Endothelial cell (in vitro differentiated cells): ENCODE measurements around the gene KCNIP4. TPM values are rescaled to one million over a fixed set of nuclear protein-coding genes. Genes with fewer than 3 reads are reported as not detected.

Source experiments
- DNase-seq: peaks from one replicate; pipeline ENCODE4 v3.0.0; 2021; ENCODE audit warnings: low spot score
- H3K27ac Mint-ChIP-seq: one replicate; pipeline ENCODE4 v1.8.0; 2021; ENCODE audit warnings: mixed read lengths, inconsistent platforms; ENCODE audit not compliant: unreplicated experiment
- H3K27me3 Mint-ChIP-seq: one replicate; pipeline ENCODE4 v1.8.0; 2021; ENCODE audit warnings: mild to moderate bottlenecking, moderate library complexity, mixed read lengths, inconsistent platforms; ENCODE audit not compliant: unreplicated experiment
- H3K36me3 Mint-ChIP-seq: one replicate; pipeline ENCODE4 v1.8.0; 2021; ENCODE audit warnings: mild to moderate bottlenecking, low read depth, mixed read lengths, inconsistent platforms; ENCODE audit not compliant: unreplicated experiment
- H3K4me1 Mint-ChIP-seq: one replicate; pipeline ENCODE4 v1.8.0; 2021; ENCODE audit warnings: mild to moderate bottlenecking, mixed read lengths, inconsistent platforms; ENCODE audit not compliant: unreplicated experiment
- H3K4me3 Mint-ChIP-seq: one replicate; pipeline ENCODE4 v1.8.0; 2021; ENCODE audit warnings: mild to moderate bottlenecking, mixed read lengths, inconsistent platforms; ENCODE audit not compliant: unreplicated experiment
- H3K9me3 Mint-ChIP-seq: one replicate; pipeline ENCODE4 v1.8.0; 2021; ENCODE audit warnings: mixed read lengths, inconsistent platforms; ENCODE audit not compliant: unreplicated experiment
- total RNA-seq: library from RNA; stranded (reverse); fragmentation: NEBNext Ultra II Directional; extraction: Animal tissue kit (Norgen Biotek cat#: 25700); gene quantifications from one replicate; pipeline ENCODE4 v1.2.1, GENCODE V29; 2021; ENCODE audit not compliant: unreplicated experiment
- TF ChIP-seq, protein P1 (sequence below): fragments of 200-600 bp; sonication (generic); IDR thresholded peaks from one replicate; pipeline ENCODE4 v1.5.0; 2021; ENCODE audit warnings: antibody characterized with exemption; ENCODE audit not compliant: unreplicated experiment

The KCNIP4 gene
- total RNA-seq, 1 donor from 2014 or later, result 0.31 TPM

DNA sequence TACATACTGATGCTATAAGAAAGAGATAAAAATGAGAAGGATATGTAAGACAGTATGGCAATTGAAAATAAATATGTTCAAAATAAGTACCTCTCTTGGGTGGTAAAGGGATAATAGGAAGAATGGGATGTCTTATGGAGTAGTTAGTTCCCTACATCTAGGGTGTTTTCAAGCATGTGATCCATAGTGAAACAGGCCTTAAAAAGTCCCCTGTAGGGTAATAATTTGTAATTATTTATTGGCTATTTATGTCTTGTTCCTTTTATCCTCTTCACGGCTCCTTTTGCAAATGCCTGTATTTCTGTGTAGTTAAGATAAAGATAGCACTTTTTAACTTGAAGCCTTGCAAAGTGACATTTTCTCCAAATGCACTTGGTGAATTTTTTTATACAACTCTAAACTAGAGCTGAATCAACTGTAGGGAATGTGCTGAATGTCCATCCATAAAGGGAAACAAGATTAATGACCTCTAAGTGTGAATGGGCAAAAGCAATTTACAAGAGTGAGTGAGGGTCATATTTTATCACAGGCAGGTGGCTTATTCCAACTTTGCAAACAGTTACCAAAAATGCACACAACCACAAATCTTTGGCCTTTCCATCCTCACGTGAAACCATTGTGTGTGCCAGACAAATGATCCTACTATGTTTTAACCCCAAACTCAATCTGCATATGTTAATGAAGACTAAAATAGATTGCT is 299.0 kb downstream of the KCNIP4 start:
- DNase-seq, result no peak
- Mint-ChIP-seq H3K27me3 (peaks cover 3% of the 10 kb centered on the region), H3K9me3 (no peaks in the 10 kb centered on the region), H3K4me3 (no peak overlapping the region), H3K27ac (no peak overlapping the region), H3K36me3 (no peaks in the 10 kb centered on the region), H3K4me1 (no peaks in the 10 kb centered on the region)
- TF ChIP-seq, protein P1, sequence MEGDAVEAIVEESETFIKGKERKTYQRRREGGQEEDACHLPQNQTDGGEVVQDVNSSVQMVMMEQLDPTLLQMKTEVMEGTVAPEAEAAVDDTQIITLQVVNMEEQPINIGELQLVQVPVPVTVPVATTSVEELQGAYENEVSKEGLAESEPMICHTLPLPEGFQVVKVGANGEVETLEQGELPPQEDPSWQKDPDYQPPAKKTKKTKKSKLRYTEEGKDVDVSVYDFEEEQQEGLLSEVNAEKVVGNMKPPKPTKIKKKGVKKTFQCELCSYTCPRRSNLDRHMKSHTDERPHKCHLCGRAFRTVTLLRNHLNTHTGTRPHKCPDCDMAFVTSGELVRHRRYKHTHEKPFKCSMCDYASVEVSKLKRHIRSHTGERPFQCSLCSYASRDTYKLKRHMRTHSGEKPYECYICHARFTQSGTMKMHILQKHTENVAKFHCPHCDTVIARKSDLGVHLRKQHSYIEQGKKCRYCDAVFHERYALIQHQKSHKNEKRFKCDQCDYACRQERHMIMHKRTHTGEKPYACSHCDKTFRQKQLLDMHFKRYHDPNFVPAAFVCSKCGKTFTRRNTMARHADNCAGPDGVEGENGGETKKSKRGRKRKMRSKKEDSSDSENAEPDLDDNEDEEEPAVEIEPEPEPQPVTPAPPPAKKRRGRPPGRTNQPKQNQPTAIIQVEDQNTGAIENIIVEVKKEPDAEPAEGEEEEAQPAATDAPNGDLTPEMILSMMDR, result no peak

DNA sequence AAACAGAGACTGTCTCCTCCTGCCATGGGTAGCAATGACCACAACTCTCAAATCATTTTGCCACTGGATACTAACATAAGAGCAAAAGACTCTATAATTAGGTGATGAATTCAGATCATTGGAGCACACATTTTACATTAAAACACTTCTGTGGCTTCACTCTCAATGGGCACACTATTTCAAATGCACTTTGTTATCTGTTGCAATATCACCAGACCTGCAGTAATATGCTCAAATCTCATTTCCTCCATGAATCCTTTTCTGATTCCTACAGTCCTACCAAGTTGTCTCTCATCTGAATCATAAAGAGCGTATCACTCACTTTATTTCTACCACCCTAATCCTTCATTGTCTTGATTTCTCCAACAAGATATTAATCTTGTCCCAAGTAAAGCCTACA is 302.8 kb downstream of the KCNIP4 start:
- H3K4me1 Mint-ChIP-seq, result no peaks in the 10 kb centered on the region
- H3K9me3 Mint-ChIP-seq, result no peaks in the 10 kb centered on the region
- H3K36me3 Mint-ChIP-seq, result no peaks in the 10 kb centered on the region
- no peak overlapping the region for H3K27ac Mint-ChIP-seq
- TF ChIP-seq, protein P1, result no peak
- H3K27me3 Mint-ChIP-seq, result no peaks in the 10 kb centered on the region
- DNase-seq, result no peak
- no peak overlapping the region for H3K4me3 Mint-ChIP-seq

DNA sequence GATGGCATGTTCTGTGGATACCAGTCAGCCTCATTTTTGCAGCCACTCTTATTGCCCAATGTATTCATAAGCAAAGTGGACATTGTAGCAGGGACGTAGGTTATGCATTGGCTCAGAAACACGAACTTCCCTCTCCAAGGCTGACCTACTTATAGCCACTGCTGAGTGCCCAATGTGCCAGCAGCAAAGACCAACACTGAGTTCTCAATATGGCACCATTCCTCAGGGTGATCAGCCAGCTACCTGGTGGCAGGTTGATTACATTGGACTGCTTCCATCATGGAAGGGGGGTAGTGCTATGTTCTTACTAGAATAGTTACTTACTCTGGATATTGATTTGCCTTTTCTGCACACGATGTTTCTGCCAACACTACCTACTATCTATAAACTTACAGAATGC is 306.9 kb downstream of the KCNIP4 start:
- H3K27me3 Mint-ChIP-seq, result no peaks in the 10 kb centered on the region
- TF ChIP-seq, protein P1, result no peak
- no peak for DNase-seq
- no peak overlapping the region for H3K27ac Mint-ChIP-seq
- no peak overlapping the region for H3K4me3 Mint-ChIP-seq
- H3K9me3 Mint-ChIP-seq, result no peaks in the 10 kb centered on the region
- no peaks in the 10 kb centered on the region for H3K4me1 Mint-ChIP-seq
- no peaks in the 10 kb centered on the region for H3K36me3 Mint-ChIP-seq

DNA sequence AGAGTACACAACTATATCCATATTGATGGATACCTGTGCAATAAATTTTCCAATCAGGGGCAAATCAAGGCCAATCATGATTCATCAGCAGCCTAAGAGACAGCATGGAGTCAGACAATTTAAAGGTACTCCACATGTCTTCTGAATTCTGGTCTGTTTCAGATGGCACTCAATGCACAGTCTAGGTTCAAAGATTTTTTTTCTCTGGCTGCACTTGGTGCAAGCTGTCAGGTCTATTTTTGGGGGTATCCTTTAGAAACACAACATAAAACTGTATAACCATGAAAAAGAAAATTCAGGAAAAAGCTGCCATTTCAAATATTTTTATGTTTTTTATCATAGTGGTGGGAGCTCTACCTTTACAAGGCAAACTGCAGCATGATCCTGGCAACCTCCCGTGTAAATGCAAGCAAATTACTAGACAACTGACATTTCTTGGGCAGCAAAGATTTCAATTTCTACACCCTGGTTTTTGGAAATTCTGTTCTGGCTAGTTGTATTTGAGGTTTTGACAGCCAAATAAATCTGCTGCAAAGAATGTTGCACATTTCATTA is 310.3 kb downstream of the KCNIP4 start:
- H3K9me3 Mint-ChIP-seq, result no peaks in the 10 kb centered on the region
- H3K4me3 Mint-ChIP-seq, result no peak overlapping the region
- no peaks in the 10 kb centered on the region for H3K4me1 Mint-ChIP-seq
- no peaks in the 10 kb centered on the region for H3K36me3 Mint-ChIP-seq
- TF ChIP-seq, protein P1, result no peak
- no peak for DNase-seq
- no peak overlapping the region for H3K27ac Mint-ChIP-seq
- H3K27me3 Mint-ChIP-seq, result no peaks in the 10 kb centered on the region

DNA sequence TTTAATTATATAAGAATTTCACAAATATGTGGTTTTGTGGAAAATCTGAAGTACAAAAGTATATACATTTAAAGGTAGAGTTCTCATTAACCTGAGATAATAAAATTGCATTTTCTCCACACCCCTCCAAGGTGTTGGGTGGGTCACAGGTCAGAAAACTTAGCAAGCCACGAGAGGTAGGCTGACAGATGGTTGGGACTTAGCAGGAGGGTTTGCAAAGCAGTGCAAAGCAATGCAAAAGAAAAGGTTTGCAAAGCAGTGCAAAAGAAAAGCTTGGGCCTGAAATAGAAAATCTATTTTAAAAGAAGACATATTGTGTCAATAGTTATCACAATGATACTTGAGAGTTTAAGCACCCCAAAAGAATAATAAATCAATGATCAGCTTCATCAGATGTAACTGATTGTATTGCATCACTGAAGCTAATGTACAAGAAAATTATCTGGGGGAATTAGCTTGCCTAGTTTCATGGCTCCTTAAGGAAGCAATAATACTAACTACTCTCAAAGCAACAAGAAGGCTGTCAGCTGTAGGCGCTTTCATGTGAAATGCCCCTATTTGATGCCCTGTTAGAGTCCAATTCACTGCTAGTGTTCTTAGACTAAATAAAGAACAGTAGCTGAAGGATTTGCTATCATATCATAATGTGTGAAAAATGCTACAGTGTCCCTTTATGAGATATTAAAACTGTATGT is 319.5 kb downstream of the KCNIP4 start:
- H3K9me3 Mint-ChIP-seq, result no peaks in the 10 kb centered on the region
- TF ChIP-seq, protein P1, result no peak
- no peaks in the 10 kb centered on the region for H3K36me3 Mint-ChIP-seq
- H3K4me1 Mint-ChIP-seq, result no peaks in the 10 kb centered on the region
- DNase-seq, result no peak
- H3K27ac Mint-ChIP-seq, result no peak overlapping the region
- no peaks in the 10 kb centered on the region for H3K27me3 Mint-ChIP-seq
- no peak overlapping the region for H3K4me3 Mint-ChIP-seq
